ENCODE measurements around the gene UBE3D.

DNA sequence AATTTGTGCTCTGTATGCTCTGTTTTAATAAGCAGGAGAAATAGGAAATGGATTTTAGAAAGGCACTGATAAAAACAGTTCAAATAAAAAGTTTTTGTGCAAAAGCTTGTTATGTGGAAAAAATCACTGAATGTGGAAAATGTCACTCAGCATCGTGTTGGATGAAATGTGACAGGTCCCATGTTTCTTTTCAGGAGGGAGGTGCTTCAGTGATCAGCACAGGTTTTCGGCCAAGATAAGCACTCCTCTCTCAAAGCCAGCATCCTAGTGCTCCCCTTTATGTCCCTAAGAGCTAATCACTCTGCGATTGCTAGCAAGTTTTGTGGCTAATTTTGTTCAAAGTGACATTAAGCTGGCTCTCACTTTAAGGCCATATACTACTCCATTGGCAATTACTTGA lies 12.0 kb downstream of the UBE3D start:
- TF ChIP-seq EZH2 (IDR thresholded peaks at IDR 0.05; ENCODE audit: borderline replicate concordance), result no peak
- TF ChIP-seq, protein P1, sequence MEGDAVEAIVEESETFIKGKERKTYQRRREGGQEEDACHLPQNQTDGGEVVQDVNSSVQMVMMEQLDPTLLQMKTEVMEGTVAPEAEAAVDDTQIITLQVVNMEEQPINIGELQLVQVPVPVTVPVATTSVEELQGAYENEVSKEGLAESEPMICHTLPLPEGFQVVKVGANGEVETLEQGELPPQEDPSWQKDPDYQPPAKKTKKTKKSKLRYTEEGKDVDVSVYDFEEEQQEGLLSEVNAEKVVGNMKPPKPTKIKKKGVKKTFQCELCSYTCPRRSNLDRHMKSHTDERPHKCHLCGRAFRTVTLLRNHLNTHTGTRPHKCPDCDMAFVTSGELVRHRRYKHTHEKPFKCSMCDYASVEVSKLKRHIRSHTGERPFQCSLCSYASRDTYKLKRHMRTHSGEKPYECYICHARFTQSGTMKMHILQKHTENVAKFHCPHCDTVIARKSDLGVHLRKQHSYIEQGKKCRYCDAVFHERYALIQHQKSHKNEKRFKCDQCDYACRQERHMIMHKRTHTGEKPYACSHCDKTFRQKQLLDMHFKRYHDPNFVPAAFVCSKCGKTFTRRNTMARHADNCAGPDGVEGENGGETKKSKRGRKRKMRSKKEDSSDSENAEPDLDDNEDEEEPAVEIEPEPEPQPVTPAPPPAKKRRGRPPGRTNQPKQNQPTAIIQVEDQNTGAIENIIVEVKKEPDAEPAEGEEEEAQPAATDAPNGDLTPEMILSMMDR (IDR thresholded peaks at IDR 0.05; ENCODE audit: poor library complexity), result no peak
